ENCODE results near the gene PIGN. TPM values are rescaled to one million over a fixed set of nuclear protein-coding genes. Genes with fewer than 3 reads are reported as not detected.

The PIGN gene
- total RNA-seq, 1 experiment from 2014 or later, result 30.9 TPM

- Histone ChIP-seq H3K4me2 (ENCODE audit: insufficient read depth, insufficient read length, low read length) (no peak overlapping the region), H4K91ac (ENCODE audit: insufficient read length, low read depth, low read length) (no peak overlapping the region), H2BK15ac (ENCODE audit: low read depth, low read length) (no peak overlapping the region), H3K79me2 (ENCODE audit: insufficient read depth, low read length) (peaks cover 5% of the 10 kb centered on the region; the same call in 1 of the 2 replicates), H2AK5ac (ENCODE audit: insufficient read length, low read length) (no peak overlapping the region), H3K27ac (ENCODE audit: insufficient read length, low read depth, low read length) (no peak overlapping the region), H4K20me1 (ENCODE audit: control insufficient read depth, insufficient read depth, insufficient read length) (no peaks in the 10 kb centered on the region), H4K5ac (ENCODE audit: insufficient read length, low read depth, low read length) (no peak overlapping the region), H3K9me3 (ENCODE audit: control insufficient read depth, low read depth, low read length) (no peaks in the 10 kb centered on the region), H3K27me3 (ENCODE audit: insufficient read depth, low read length) (no peaks in the 10 kb centered on the region), H3K18ac (ENCODE audit: insufficient read length, low read depth, low read length) (no peak overlapping the region), H3K23me2 (ENCODE audit: insufficient read length, low read depth, low read length, poor library complexity, severe bottlenecking) (no peaks in the 10 kb centered on the region), H3K4me1 (ENCODE audit: insufficient read depth, low read length) (no peaks in the 10 kb centered on the region), H2BK12ac (ENCODE audit: insufficient read length, low read depth, low read length) (no peak overlapping the region), H3T11ph (ENCODE audit: low read length) (no peak overlapping the region), H2BK20ac (ENCODE audit: low read depth, low read length, poor library complexity, severe bottlenecking) (no peak overlapping the region), H3K14ac (ENCODE audit: insufficient read depth, low read length) (no peak overlapping the region), H3K23ac (ENCODE audit: insufficient read length, low read depth, low read length) (no peak overlapping the region), H3K56ac (ENCODE audit: insufficient read length, low read depth, low read length) (no peak overlapping the region), H4K8ac (replicated peaks; ENCODE audit: insufficient read length, low read depth, low read length) (no peak overlapping the region), H3K4ac (ENCODE audit: low read depth, low read length) (no peak overlapping the region), H3K9ac (ENCODE audit: extremely low read depth, insufficient read length, low read length) (no peak overlapping the region), H3K79me1 (ENCODE audit: insufficient read depth, low read depth, low read length, poor library complexity, severe bottlenecking) (peaks cover 6% of the 10 kb centered on the region), H2BK5ac (ENCODE audit: insufficient read length, low read length) (no peak overlapping the region), H2AFZ (ENCODE audit: low read length) (no peak overlapping the region), H2BK120ac (ENCODE audit: low read depth, low read length, poor library complexity, severe bottlenecking) (no peak overlapping the region)
- Mint-ChIP-seq H3K36me3 (ENCODE audit: insufficient read depth in 1 of 3, low read depth in 3 of 3) (no peaks in the 10 kb centered on the region; a peak in 1 of 7 replicates), H3K4me3 (no peak overlapping the region), H3K9me3 (no peaks in the 10 kb centered on the region), H3K27ac (no peak overlapping the region), H3K27me3 (ENCODE audit: low read depth) (no peaks in the 10 kb centered on the region), H3K4me1 (no peaks in the 10 kb centered on the region; a peak in 1 of 4 replicates)
- no peak for TF ChIP-seq CTCF (conservative IDR thresholded peaks at IDR 0.05)
- no CpG with 5 or more reads among the region's 1 CpG for WGBS (ENCODE audit: extremely low coverage, insufficient read length, low lambda C conversion rate)
- DNase-seq, result no peak
Measured at GRCh38 chr18:62201870-62202269, 15.0 kb upstream of the PIGN start.

All from H9 (cell line).